Neuronal stem cell (in vitro differentiated cells): ENCODE results near the gene PAX7.
A peak's percentile ranks its signal among the peaks of the same experiment; 100 is the strongest.

Source experiments
- DNase-seq: peaks from one replicate; pipeline ENCODE4 v3.0.0-alpha.2; 2013; ENCODE audit warnings: low spot score
- H2AFZ ChIP-seq: one replicate; pipeline ENCODE4 v1.6.1; 2013; ENCODE audit warnings: mild to moderate bottlenecking, low read length, inconsistent platforms
- H2AK5ac ChIP-seq: 2 replicates; pipeline ENCODE4 v1.6.1; 2013; ENCODE audit warnings: low read depth, mild to moderate bottlenecking, inconsistent platforms, low read length, moderate library complexity, mixed read lengths
- H2BK120ac ChIP-seq: 2 replicates; pipeline ENCODE4 v1.6.1; 2013; ENCODE audit warnings: low read depth, mild to moderate bottlenecking, inconsistent platforms, low read length, moderate library complexity, mixed read lengths
- H2BK12ac ChIP-seq: one replicate; pipeline ENCODE4 v1.6.1; 2013; ENCODE audit warnings: low read length, inconsistent platforms
- H2BK15ac ChIP-seq: 2 replicates; pipeline ENCODE4 v1.6.1; 2013; ENCODE audit warnings: mild to moderate bottlenecking, low read length, inconsistent platforms, mixed read lengths
- H2BK5ac ChIP-seq: one replicate; pipeline ENCODE4 v1.6.1; 2013; ENCODE audit warnings: inconsistent platforms, mild to moderate bottlenecking, low read length, moderate library complexity
- H3K14ac ChIP-seq: one replicate; pipeline ENCODE4 v1.6.1; 2013; ENCODE audit warnings: low read length, inconsistent platforms
- H3K18ac ChIP-seq: 2 replicates; pipeline ENCODE4 v1.6.1; 2013; ENCODE audit warnings: low read length, inconsistent platforms
- H3K23ac ChIP-seq: 2 replicates; pipeline ENCODE4 v1.6.1; 2013; ENCODE audit warnings: low read depth, mild to moderate bottlenecking, mixed read lengths, low read length, inconsistent platforms; ENCODE audit not compliant: poor library complexity
- H3K27ac ChIP-seq: replicated peaks from 3 replicates; pipeline ENCODE4 v1.5.1; 2013; ENCODE audit warnings: low read length, inconsistent platforms
- H3K27me3 ChIP-seq, 3 experiments: 2 replicates each; pipeline ENCODE4 v1.6.1; 2013; ENCODE audit warnings: low read length in 3 of 3, mild to moderate bottlenecking in 2 of 3, inconsistent platforms in 1 of 3, low read depth in 1 of 3, mixed read lengths in 1 of 3, moderate library complexity in 1 of 3; ENCODE audit not compliant: control insufficient read depth in 3 of 3, insufficient read depth in 3 of 3
- H3K36me3 ChIP-seq, 2 donors: replicated peaks in 1 of 2; 2 replicates each; pipeline ENCODE4 v1.6.1; 2013; ENCODE audit warnings: low read length in 2 of 2; ENCODE audit not compliant: control insufficient read depth in 2 of 2, insufficient read depth in 2 of 2
- H3K4ac ChIP-seq: 2 replicates; pipeline ENCODE4 v1.6.1; 2013; ENCODE audit warnings: inconsistent platforms, mild to moderate bottlenecking, low read length, moderate library complexity
- H3K4me1 ChIP-seq, 2 donors: 1 replicate in 1 of 2; 2 replicates in 1 of 2; pipeline ENCODE4 v1.6.1; 2013; ENCODE audit warnings: low read length in 2 of 2, low read depth in 1 of 2; ENCODE audit not compliant: control insufficient read depth in 2 of 2, insufficient read depth in 1 of 2
- H3K4me2 ChIP-seq: one replicate; pipeline ENCODE4 v1.6.1; 2013; ENCODE audit warnings: mild to moderate bottlenecking, low read length, inconsistent platforms; ENCODE audit not compliant: insufficient read depth, poor library complexity, severe bottlenecking
- H3K4me3 ChIP-seq, 2 donors: 2 replicates each; pipeline ENCODE4 v1.5.1; 2013; ENCODE audit warnings: low read length in 2 of 2, mild to moderate bottlenecking in 2 of 2, inconsistent platforms in 1 of 2, moderate library complexity in 1 of 2
- H3K79me1 ChIP-seq: one replicate; pipeline ENCODE4 v1.6.1; 2013; ENCODE audit warnings: low read depth, mild to moderate bottlenecking, inconsistent platforms, low read length, moderate library complexity
- H3K9ac ChIP-seq: one replicate; pipeline ENCODE4 v1.6.1; 2013; ENCODE audit warnings: mild to moderate bottlenecking, low read depth, low read length, inconsistent platforms; ENCODE audit not compliant: poor library complexity
- H3K9me3 ChIP-seq, 2 donors: replicated peaks in 1 of 2; 2 replicates each; pipeline versions ENCODE3 to v1.6.1; 2013; ENCODE audit warnings: low read length in 2 of 2, mild to moderate bottlenecking in 2 of 2, inconsistent platforms in 1 of 2, low read depth in 1 of 2, mixed read lengths in 1 of 2, moderate library complexity in 1 of 2; ENCODE audit not compliant: control insufficient read depth in 2 of 2, insufficient read depth in 1 of 2
- H4K8ac ChIP-seq: one replicate; pipeline ENCODE4 v1.6.1; 2013; ENCODE audit warnings: low read depth, mild to moderate bottlenecking, inconsistent platforms, low read length, moderate library complexity
- H4K91ac ChIP-seq: one replicate; pipeline ENCODE4 v1.6.1; 2013; ENCODE audit warnings: low read length, low read depth, mild to moderate bottlenecking, inconsistent platforms; ENCODE audit not compliant: poor library complexity
- WGBS, 2 donors: extraction: QIAGEN DNeasy Blood & Tissue Kit; methylation state at CpG; one replicate each; pipeline ENCODE4 v1.1.7; 2013; ENCODE audit warnings: missing lambda C conversion rate in 2 of 2, mixed read lengths in 1 of 2; ENCODE audit not compliant: insufficient read length in 2 of 2, insufficient replicate concordance in 1 of 2; ENCODE audit errors: extremely low coverage in 2 of 2; 5-methylcytosine and 5-hydroxymethylcytosine counted together

The PAX7 gene

GRCh38 chr1:18684303-18684702, 53.7 kb downstream of the PAX7 start:
- H3K27ac ChIP-seq: no peak overlapping the region
- H3K23ac ChIP-seq: peak overlapping the region; percentile 21
- H3K79me1 ChIP-seq: no peaks in the 10 kb centered on the region
- H3K9ac ChIP-seq: no peak overlapping the region
- H3K36me3 ChIP-seq: no peaks in the 10 kb centered on the region
- H3K27me3 ChIP-seq: peaks cover 0 to 6% (median 0%) of the 10 kb centered on the region in 3 experiments
- H2BK15ac ChIP-seq: peak overlapping the region; percentile 82
- no peak overlapping the region for H2AFZ ChIP-seq
- no peak overlapping the region for H2AK5ac ChIP-seq
- no peak overlapping the region for H3K4ac ChIP-seq
- no peak overlapping the region for H4K8ac ChIP-seq
- no peak overlapping the region for H3K4me2 ChIP-seq
- H4K91ac ChIP-seq: no peak overlapping the region
- whole genome bisulfite sequencing, 2 donors: no CpG with 5 or more reads among the region's 16 CpGs
- no peak for DNase-seq
- no peaks in the 10 kb centered on the region for H3K4me1 ChIP-seq
- no peak overlapping the region for H3K4me3 ChIP-seq
- peak overlapping the region; percentile 40 for H3K18ac ChIP-seq
- H2BK120ac ChIP-seq: no peak overlapping the region
- H2BK12ac ChIP-seq: no peak overlapping the region
- peak overlapping the region; percentile 26 for H2BK5ac ChIP-seq
- H3K14ac ChIP-seq: no peak overlapping the region
- H3K9me3 ChIP-seq: no peaks in the 10 kb centered on the region

GRCh38 chr1:18686540-18686939, 55.9 kb downstream of the PAX7 start:
- H3K4me1 ChIP-seq: no peaks in the 10 kb centered on the region
- no peak for DNase-seq
- no peak overlapping the region for H4K8ac ChIP-seq
- H2BK12ac ChIP-seq: no peak overlapping the region
- H3K9me3 ChIP-seq: no peaks in the 10 kb centered on the region
- no peaks in the 10 kb centered on the region for H3K79me1 ChIP-seq
- H3K4me3 ChIP-seq: no peak overlapping the region
- H3K23ac ChIP-seq: no peak overlapping the region
- no peak overlapping the region for H3K27ac ChIP-seq
- no peak overlapping the region for H2AFZ ChIP-seq
- H4K91ac ChIP-seq: no peak overlapping the region
- H3K9ac ChIP-seq: no peak overlapping the region
- H3K18ac ChIP-seq: no peak overlapping the region
- no peaks in the 10 kb centered on the region for H3K36me3 ChIP-seq
- no peak overlapping the region for H2BK15ac ChIP-seq
- H3K4me2 ChIP-seq: no peak overlapping the region
- H2AK5ac ChIP-seq: no peak overlapping the region
- no CpG with 5 or more reads among the region's 3 CpGs for WGBS, 2 donors
- H2BK5ac ChIP-seq: no peak overlapping the region
- H3K4ac ChIP-seq: no peak overlapping the region
- H3K27me3 ChIP-seq: peaks cover 0 to 6% (median under 1%) of the 10 kb centered on the region in 3 experiments
- H3K14ac ChIP-seq: no peak overlapping the region
- no peak overlapping the region for H2BK120ac ChIP-seq

- H3K27me3 ChIP-seq: peaks cover 0 to 10% (median 3%) of the 10 kb centered on the region in 3 experiments
- H3K4ac ChIP-seq: no peak overlapping the region
- no peaks in the 10 kb centered on the region for H3K36me3 ChIP-seq
- no peak overlapping the region for H2BK12ac ChIP-seq
- no peak overlapping the region for H3K4me3 ChIP-seq
- H2AFZ ChIP-seq: no peak overlapping the region
- H2BK120ac ChIP-seq: no peak overlapping the region
- H2BK5ac ChIP-seq: no peak overlapping the region
- no peak overlapping the region for H4K8ac ChIP-seq
- no peak overlapping the region for H3K4me2 ChIP-seq
- no peak overlapping the region for H2BK15ac ChIP-seq
- H3K27ac ChIP-seq: no peak overlapping the region
- no peaks in the 10 kb centered on the region for H3K9me3 ChIP-seq
- DNase-seq: no peak
- H2AK5ac ChIP-seq: no peak overlapping the region
- H4K91ac ChIP-seq: no peak overlapping the region
- no peak overlapping the region for H3K14ac ChIP-seq
- no peak overlapping the region for H3K9ac ChIP-seq
- H3K18ac ChIP-seq: no peak overlapping the region
- H3K79me1 ChIP-seq: no peaks in the 10 kb centered on the region
- H3K4me1 ChIP-seq: no peaks in the 10 kb centered on the region
- WGBS, 2 donors: no CpG with 5 or more reads among the region's 7 CpGs
- H3K23ac ChIP-seq: no peak overlapping the region
Observed at GRCh38 chr1:18687273-18687672, 56.6 kb downstream of the PAX7 start.

GRCh38 chr1:18691648-18692047, 61.0 kb downstream of the PAX7 start:
- peak overlapping the region; percentile 55 for H3K18ac ChIP-seq
- no peaks in the 10 kb centered on the region for H3K9me3 ChIP-seq
- H4K91ac ChIP-seq: no peak overlapping the region
- H2BK5ac ChIP-seq: no peak overlapping the region
- no peak overlapping the region for H3K27ac ChIP-seq
- DNase-seq: no peak
- H3K36me3 ChIP-seq: no peaks in the 10 kb centered on the region
- no peak overlapping the region for H3K23ac ChIP-seq
- peaks cover 0 to 8% (median 4%) of the 10 kb centered on the region in 3 experiments for H3K27me3 ChIP-seq
- H4K8ac ChIP-seq: no peak overlapping the region
- H3K4ac ChIP-seq: no peak overlapping the region
- H2BK120ac ChIP-seq: peak overlapping the region; percentile 93
- H3K4me2 ChIP-seq: no peak overlapping the region
- peak overlapping the region; percentile 29 for H2AK5ac ChIP-seq
- no peak overlapping the region for H3K14ac ChIP-seq
- H2BK15ac ChIP-seq: no peak overlapping the region
- peaks cover 0 to 9% of the 10 kb centered on the region in 2 donors for H3K4me1 ChIP-seq
- no CpG with 5 or more reads among the region's 20 CpGs for WGBS, 2 donors
- no peaks in the 10 kb centered on the region for H3K79me1 ChIP-seq
- no peak overlapping the region for H3K9ac ChIP-seq
- H3K4me3 ChIP-seq: no peak overlapping the region
- no peak overlapping the region for H2BK12ac ChIP-seq
- H2AFZ ChIP-seq: no peak overlapping the region
